HEK293 (cell line): ENCODE data around the gene HAND2.

Experiments
- CTCF ChIA-PET: fragments of 350-600 bp; formaldehyde crosslinking; extraction: SDS; loops from one replicate; lab custom pipeline; 2021; ENCODE audit warnings: antibody characterized with exemption; lab: Yijun Ruan, JAX
- POLR2A ChIA-PET: fragments of 300-600 bp; formaldehyde crosslinking; extraction: SDS; loops from one replicate; lab custom pipeline; 2020; ENCODE audit warnings: antibody characterized with exemption, inconsistent platforms; lab: Yijun Ruan, JAX
- H3K27ac ChIP-seq: fragments of 200-500 bp; sonication (Bioruptor generic); 2 replicates; pipeline ENCODE4 v1.5.1; 2014; ENCODE audit warnings: low read depth, low read length, control low read depth, inconsistent platforms; ENCODE audit errors: extremely low read depth
- H3K36me3 ChIP-seq, 2 experiments: fragments of 200-500 bp in 1 of 2; sonication (Bioruptor generic) in 1 of 2; 1 replicate in 1 of 2; 2 replicates in 1 of 2; pipeline ENCODE4 v1.5.1; 2014 to 2017; ENCODE audit warnings: inconsistent platforms in 2 of 2, low read length in 2 of 2; ENCODE audit not compliant: control insufficient read depth in 2 of 2, insufficient read depth in 1 of 2
- H3K4me1 ChIP-seq: fragments of 200-500 bp; sonication (Bioruptor generic); 2 replicates; pipeline ENCODE4 v1.5.1; 2014; ENCODE audit warnings: mild to moderate bottlenecking, low read length, inconsistent platforms; ENCODE audit not compliant: control insufficient read depth, insufficient read depth
- H3K4me3 ChIP-seq: 2 replicates; pipeline ENCODE4 v1.5.1; 2011; ENCODE audit warnings: low read depth, mild to moderate bottlenecking, control low read depth, low read length, moderate library complexity
- H3K9me3 ChIP-seq: fragments of 200-500 bp; sonication (Bioruptor generic); 2 replicates; pipeline ENCODE4 v1.5.1; 2014; ENCODE audit warnings: low read depth, low read length, inconsistent platforms; ENCODE audit not compliant: control insufficient read depth, insufficient read depth
- BCL11A ChIP-seq: fragments of 450-650 bp; formaldehyde crosslinking; IDR thresholded peaks from 2 replicates; pipeline ENCODE4 v1.5.1; 2016; ENCODE audit warnings: low read depth, missing biosample characterization, missing genetic modification characterization
- BCL6B ChIP-seq: fragments of 450-650 bp; formaldehyde crosslinking; IDR thresholded peaks from 2 replicates; pipeline ENCODE4 v1.5.1; 2017; ENCODE audit warnings: missing biosample characterization, missing genetic modification characterization
- GLIS1 ChIP-seq: fragments of 450-650 bp; formaldehyde crosslinking; IDR thresholded peaks from 2 replicates; pipeline ENCODE4 v1.5.1; 2016; ENCODE audit warnings: missing biosample characterization, missing genetic modification characterization
- HOXC10 ChIP-seq: sonication (generic); formaldehyde crosslinking; IDR thresholded peaks from 2 replicates; pipeline ENCODE4 v1.8.1; 2023; ENCODE audit warnings: mild to moderate bottlenecking, missing genetic modification reagents
- KLF10 ChIP-seq: fragments of 450-650 bp; IDR thresholded peaks from 2 replicates; pipeline ENCODE4 v1.5.1; 2018; ENCODE audit warnings: missing biosample characterization, mild to moderate bottlenecking, missing genetic modification characterization
- SP7 ChIP-seq: fragments of 450-650 bp; formaldehyde crosslinking; IDR thresholded peaks from 2 replicates; pipeline ENCODE4 v1.5.1; 2016; ENCODE audit warnings: missing biosample characterization, missing genetic modification characterization
- ZFP3 ChIP-seq: fragments of 450-650 bp; formaldehyde crosslinking; IDR thresholded peaks from 2 replicates; pipeline ENCODE4 v1.5.1; 2016; ENCODE audit warnings: low read depth, missing biosample characterization, missing genetic modification characterization
- ZNF140 ChIP-seq: fragments of 450-650 bp; formaldehyde crosslinking; IDR thresholded peaks from 2 replicates; pipeline ENCODE4 v1.5.1; 2016; ENCODE audit warnings: missing biosample characterization, missing genetic modification characterization
- ZNF221 ChIP-seq: fragments of 450-650 bp; formaldehyde crosslinking; IDR thresholded peaks from 2 replicates; pipeline ENCODE4 v1.5.1; 2017; ENCODE audit warnings: missing biosample characterization, missing genetic modification characterization, borderline replicate concordance
- ZNF223 ChIP-seq: fragments of 450-650 bp; formaldehyde crosslinking; IDR thresholded peaks from 2 replicates; pipeline ENCODE4 v1.5.1; 2016; ENCODE audit warnings: missing biosample characterization, missing genetic modification characterization
- ZNF239 ChIP-seq: fragments of 450-650 bp; formaldehyde crosslinking; IDR thresholded peaks from 2 replicates; pipeline ENCODE4 v1.5.1; 2016; ENCODE audit warnings: missing biosample characterization, missing genetic modification characterization
- ZNF280D ChIP-seq: fragments of 450-650 bp; formaldehyde crosslinking; IDR thresholded peaks from 2 replicates; pipeline ENCODE4 v1.5.1; 2016; ENCODE audit warnings: missing biosample characterization, missing genetic modification characterization
- ZNF292 ChIP-seq: fragments of 450-650 bp; formaldehyde crosslinking; IDR thresholded peaks from 2 replicates; pipeline ENCODE4 v1.5.1; 2016; ENCODE audit warnings: low read depth, missing biosample characterization, missing genetic modification characterization, borderline replicate concordance
- ZNF391 ChIP-seq: fragments of 450-650 bp; formaldehyde crosslinking; IDR thresholded peaks from 2 replicates; pipeline ENCODE4 v1.5.1; 2016; ENCODE audit warnings: low read depth, missing biosample characterization, missing genetic modification characterization, borderline replicate concordance
- ZNF398 ChIP-seq: fragments of 450-650 bp; formaldehyde crosslinking; IDR thresholded peaks from 2 replicates; pipeline ENCODE4 v1.5.1; 2017; ENCODE audit warnings: missing biosample characterization, missing genetic modification characterization
- ZNF426 ChIP-seq: fragments of 450-650 bp; formaldehyde crosslinking; IDR thresholded peaks from 2 replicates; pipeline ENCODE4 v1.5.1; 2017; ENCODE audit warnings: missing biosample characterization, missing genetic modification characterization, mild to moderate bottlenecking, inconsistent platforms, moderate library complexity
- ZNF510 ChIP-seq: fragments of 450-650 bp; formaldehyde crosslinking; IDR thresholded peaks from 2 replicates; pipeline ENCODE4 v1.5.1; 2018; ENCODE audit warnings: mild to moderate bottlenecking, missing genetic modification characterization, missing biosample characterization; ENCODE audit not compliant: insufficient replicate concordance
- ZNF629 ChIP-seq: fragments of 450-650 bp; formaldehyde crosslinking; IDR thresholded peaks from 2 replicates; pipeline ENCODE4 v1.5.1; 2017; ENCODE audit warnings: missing biosample characterization, missing genetic modification characterization
- ZNF660 ChIP-seq: fragments of 450-650 bp; IDR thresholded peaks from 2 replicates; pipeline ENCODE4 v1.5.1; 2018; ENCODE audit warnings: missing biosample characterization, mild to moderate bottlenecking, missing genetic modification characterization
- ZNF670 ChIP-seq: fragments of 450-650 bp; formaldehyde crosslinking; IDR thresholded peaks from 2 replicates; pipeline ENCODE4 v1.5.1; 2016; ENCODE audit warnings: missing biosample characterization, missing genetic modification characterization, low read depth
- ZNF677 ChIP-seq: fragments of 450-650 bp; IDR thresholded peaks from 2 replicates; pipeline ENCODE4 v1.5.0; 2018; ENCODE audit warnings: missing biosample characterization, mild to moderate bottlenecking, missing genetic modification characterization, moderate library complexity
- ZNF768 ChIP-seq: fragments of 450-650 bp; formaldehyde crosslinking; IDR thresholded peaks from 2 replicates; pipeline ENCODE4 v1.5.1; 2018; ENCODE audit warnings: missing biosample characterization, mild to moderate bottlenecking, missing genetic modification characterization
- ZNF830 ChIP-seq: fragments of 450-650 bp; IDR thresholded peaks from 2 replicates; pipeline ENCODE4 v1.5.0; 2018; ENCODE audit warnings: missing biosample characterization, missing genetic modification characterization, low read depth, mild to moderate bottlenecking, moderate library complexity
- ZNF843 ChIP-seq: fragments of 450-650 bp; formaldehyde crosslinking; IDR thresholded peaks from 2 replicates; pipeline ENCODE4 v1.5.1; 2016; ENCODE audit warnings: missing biosample characterization, missing genetic modification characterization
- ZSCAN4 ChIP-seq: fragments of 450-650 bp; formaldehyde crosslinking; IDR thresholded peaks from 2 replicates; pipeline ENCODE4 v1.5.1; 2017; ENCODE audit warnings: missing biosample characterization, missing genetic modification characterization

The HAND2 gene

GRCh38 chr4:173556398-173557131, 26.5 kb upstream of the HAND2 start:
- POLR2A ChIA-PET: no interaction called here
- H3K4me1 ChIP-seq: no peaks in the 10 kb centered on the region
- TF ChIP-seq ZNF768 (tag by site-specific recombination) (no peak), ZNF510 (tag by site-specific recombination) (no peak), ZNF140 (no peak)
- no peaks in the 10 kb centered on the region for H3K9me3 ChIP-seq
- no peak overlapping the region for H3K27ac ChIP-seq
- no peak overlapping the region for H3K4me3 ChIP-seq
- CTCF ChIA-PET: no interaction called here
- H3K36me3 ChIP-seq: no peaks in the 10 kb centered on the region

- H3K9me3 ChIP-seq: no peaks in the 10 kb centered on the region
- CTCF ChIA-PET: interaction anchor here (0.8 kb wide), 1 partner anchor 13 kb away, joined by 3 read pairs; no protein-coding TSS in a partner anchor
- TF ChIP-seq SP7 (tag by site-specific recombination): peak; percentile 56
- 0 out of 2 replicates have a peak, but pooled peaks have one; percentile 20 for TF ChIP-seq ZNF660 (tag by site-specific recombination)
- TF ChIP-seq ZNF398: no peak
- no peaks in the 10 kb centered on the region for H3K4me1 ChIP-seq
- H3K4me3 ChIP-seq: no peak overlapping the region
- POLR2A ChIA-PET: no interaction called here
- no peaks in the 10 kb centered on the region for H3K36me3 ChIP-seq
- H3K27ac ChIP-seq: no peak overlapping the region
Measured at GRCh38 chr4:173547889-173548288, 17.9 kb upstream of the HAND2 start.

GRCh38 chr4:173546776-173547175, 16.7 kb upstream of the HAND2 start:
- Histone ChIP-seq H3K27ac (no peak overlapping the region), H3K4me3 (no peak overlapping the region), H3K9me3 (no peaks in the 10 kb centered on the region), H3K36me3 (no peaks in the 10 kb centered on the region), H3K4me1 (no peaks in the 10 kb centered on the region)
- CTCF ChIA-PET: interaction anchor here (0.7 kb wide), 1 partner anchor 264 kb away, joined by 3 read pairs; no protein-coding TSS in a partner anchor
- TF ChIP-seq ZNF292 (tag by site-specific recombination) (no peak), ZNF843 (no peak), ZNF677 (tag by site-specific recombination) (no peak), ZNF239 (tag by site-specific recombination) (no peak), GLIS1 (tag by site-specific recombination) (no peak), ZNF280D (no peak), BCL6B (tag by site-specific recombination) (no peak), ZNF670 (tag by site-specific recombination) (no peak), HOXC10 (CRISPR knock-in tag) (no peak), BCL11A (tag by site-specific recombination) (no peak), KLF10 (no peak), ZNF223 (no peak), ZNF830 (tag by site-specific recombination) (no peak), ZFP3 (tag by site-specific recombination) (no peak), ZNF629 (tag by site-specific recombination) (no peak), ZNF221 (tag by site-specific recombination) (no peak), ZNF426 (no peak), ZNF391 (no peak), ZSCAN4 (no peak)
- POLR2A ChIA-PET: no interaction called here
